Suprapubic skin (tissue), 3 donors: ENCODE measurements around the gene CERT1.

Experiments used
- POLR2A ChIP-seq, 2 donors: fragments of 450-650 bp; IDR thresholded peaks; one replicate each; pipeline ENCODE4 v1.6.1; 2017; ENCODE audit warnings: antibody characterized with exemption in 2 of 2, mild to moderate bottlenecking in 2 of 2, moderate library complexity in 2 of 2
- TF ChIP-seq, protein P1 (sequence below), 2 donors: fragments of 200-600 bp in 1 of 2; fragments of 450-650 bp in 1 of 2; sonication (generic) in 1 of 2; IDR thresholded peaks; one replicate each; pipeline ENCODE4 v1.5.1; 2016 to 2019; ENCODE audit warnings: antibody characterized with exemption in 2 of 2, mild to moderate bottlenecking in 1 of 2, moderate library complexity in 1 of 2

DNA sequence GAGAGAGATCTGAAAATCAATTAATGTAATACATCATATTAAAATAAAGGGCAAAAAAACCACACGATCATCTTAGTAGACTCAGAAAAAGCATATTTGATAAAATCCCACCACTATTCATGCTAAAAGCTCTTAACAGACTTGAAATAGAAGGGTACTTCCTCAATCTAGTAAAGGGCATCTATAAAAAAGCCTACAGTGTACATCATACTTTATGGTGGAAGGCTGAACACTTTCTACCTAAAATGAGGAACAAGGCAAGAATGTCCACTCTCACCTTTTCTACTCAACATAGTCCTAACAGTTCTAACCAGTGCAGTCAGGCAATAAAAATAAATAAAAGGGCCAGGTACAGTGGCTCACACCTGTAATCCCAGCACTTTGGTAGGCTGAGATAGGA is 39.2 kb upstream of the CERT1 start:
- no peak for TF ChIP-seq POLR2A (IDR thresholded peaks at IDR 0.05)
- TF ChIP-seq, protein P1, sequence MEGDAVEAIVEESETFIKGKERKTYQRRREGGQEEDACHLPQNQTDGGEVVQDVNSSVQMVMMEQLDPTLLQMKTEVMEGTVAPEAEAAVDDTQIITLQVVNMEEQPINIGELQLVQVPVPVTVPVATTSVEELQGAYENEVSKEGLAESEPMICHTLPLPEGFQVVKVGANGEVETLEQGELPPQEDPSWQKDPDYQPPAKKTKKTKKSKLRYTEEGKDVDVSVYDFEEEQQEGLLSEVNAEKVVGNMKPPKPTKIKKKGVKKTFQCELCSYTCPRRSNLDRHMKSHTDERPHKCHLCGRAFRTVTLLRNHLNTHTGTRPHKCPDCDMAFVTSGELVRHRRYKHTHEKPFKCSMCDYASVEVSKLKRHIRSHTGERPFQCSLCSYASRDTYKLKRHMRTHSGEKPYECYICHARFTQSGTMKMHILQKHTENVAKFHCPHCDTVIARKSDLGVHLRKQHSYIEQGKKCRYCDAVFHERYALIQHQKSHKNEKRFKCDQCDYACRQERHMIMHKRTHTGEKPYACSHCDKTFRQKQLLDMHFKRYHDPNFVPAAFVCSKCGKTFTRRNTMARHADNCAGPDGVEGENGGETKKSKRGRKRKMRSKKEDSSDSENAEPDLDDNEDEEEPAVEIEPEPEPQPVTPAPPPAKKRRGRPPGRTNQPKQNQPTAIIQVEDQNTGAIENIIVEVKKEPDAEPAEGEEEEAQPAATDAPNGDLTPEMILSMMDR (IDR thresholded peaks at IDR 0.05) = no peak
